Measurements from ENCODE around the gene APH1A.
"Not testable (repeated sequence)": the region's sequence is repeated elsewhere in the genome, so short reads cannot be mapped to it uniquely, and the experiment has no call there.

Gene APH1A

GRCh38 chr1:150268705-150269403 lies at the start of gene APH1A:
APH1A (minus strand) TSS chr1:150269016; CDS start chr1:150268810, 206 bp downstream.
- peak; percentile 95 for DNase-seq

GRCh38 chr1:150314691-150315090 lies 45.9 kb upstream of the APH1A start:
- not testable (repeated sequence) for DNase-seq

- DNase-seq = no peak
Observed at GRCh38 chr1:150311762-150312161, 42.9 kb upstream of the APH1A start.

GRCh38 chr1:150309758-150310508 lies 41.1 kb upstream of the APH1A start:
- DNase-seq = no peak

- DNase-seq = not testable (repeated sequence)
Observed at GRCh38 chr1:150308585-150308984, 39.8 kb upstream of the APH1A start.

GRCh38 chr1:150302902-150303301 lies 34.1 kb upstream of the APH1A start:
- DNase-seq = no peak

GRCh38 chr1:150302338-150302737 lies 33.5 kb upstream of the APH1A start:
- DNase-seq = no peak

GRCh38 chr1:150299716-150300115 lies 30.9 kb upstream of the APH1A start:
- DNase-seq = no peak

- no peak for DNase-seq
Observed at GRCh38 chr1:150295476-150295875, 26.7 kb upstream of the APH1A start.

GRCh38 chr1:150293433-150294253 lies 24.8 kb upstream of the APH1A start, which contains the start of gene MRPS21:
MRPS21 (plus strand) TSS chr1:150293861; CDS start chr1:150294367, 506 bp downstream.
- peak; percentile 90 for DNase-seq

GRCh38 chr1:150288822-150289221 lies 20.0 kb upstream of the APH1A start:
- no peak for DNase-seq

GRCh38 chr1:150288382-150288781 lies 19.6 kb upstream of the APH1A start:
- DNase-seq = no peak

- DNase-seq = no peak
Observed at GRCh38 chr1:150283260-150283659, 14.4 kb upstream of the APH1A start.

- DNase-seq = no peak
Observed at GRCh38 chr1:150282558-150282958, 13.7 kb upstream of the APH1A start.

GRCh38 chr1:150281758-150282557 lies 13.1 kb upstream of the APH1A start, which contains the start of gene CIART:
CIART (plus strand) TSS chr1:150282554; CDS start chr1:150283268, 714 bp downstream.
- peak; percentile 98 for DNase-seq

GRCh38 chr1:150281221-150281757 lies 12.5 kb upstream of the APH1A start:
- peak; percentile 53 for DNase-seq

- no peak for DNase-seq
Observed at GRCh38 chr1:150280138-150280707, 11.4 kb upstream of the APH1A start.

- no peak for DNase-seq
Observed at GRCh38 chr1:150273311-150273710, 4.5 kb upstream of the APH1A start.

- no peak for DNase-seq
Observed at GRCh38 chr1:150271291-150271959, 2.6 kb upstream of the APH1A start.

GRCh38 chr1:150269451-150269850 lies 635 bp upstream of the APH1A start:
- no peak for DNase-seq

GRCh38 chr1:150268340-150268704 lies 494 bp downstream of the APH1A start:
- no peak for DNase-seq

Measured in NCI-H1436 (cell line).